COR-L47 (cell line): ENCODE results near the gene ATP13A1.

ENCODE experiments used
- DNase-seq: peaks from one replicate; lab custom pipeline; 2025; lab: John Stamatoyannopoulos, UW

The ATP13A1 gene

GRCh38 chr19:19643158-19644053, 20.1 kb downstream of the ATP13A1 start, which contains the start of gene GMIP:
TSS of gene GMIP (minus strand) at chr19:19643657. CDS start at chr19:19643529, 128 bp downstream.
- DNase-seq, result peak; percentile 29

DNA sequence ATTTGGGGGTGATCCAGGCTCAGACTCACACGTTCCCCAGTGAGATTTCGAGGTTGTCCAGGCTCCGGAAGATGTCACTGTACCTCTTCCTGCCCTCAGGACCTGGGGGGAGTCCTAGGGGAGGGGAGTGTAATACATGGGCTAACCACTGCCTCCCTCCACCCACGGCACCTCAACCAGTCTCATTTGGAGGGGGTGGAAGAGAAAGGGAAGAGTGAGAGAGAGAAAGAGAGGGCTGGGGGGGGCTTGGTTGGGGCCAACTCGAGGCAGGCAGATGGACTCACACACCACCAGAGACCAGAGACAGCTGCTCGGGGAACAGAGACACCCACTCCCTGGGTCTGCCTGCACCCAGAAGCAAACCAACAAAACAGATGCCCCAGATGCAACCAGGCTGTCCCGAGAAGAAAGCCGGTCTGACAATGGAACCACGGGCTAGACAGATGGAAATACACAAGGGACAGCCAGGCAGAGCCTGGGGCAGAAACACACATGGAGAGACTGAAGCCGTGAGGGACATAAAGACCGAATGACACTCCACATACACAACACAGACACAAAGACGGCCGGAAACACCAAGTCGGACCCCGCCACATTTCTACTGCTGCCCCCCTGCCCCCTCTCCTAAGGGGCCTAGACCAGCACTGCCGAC, 20.8 kb downstream of the ATP13A1 start:
- no peak for DNase-seq

- DNase-seq, result no peak
Observed at GRCh38 chr19:19637523-19638251, 25.8 kb downstream of the ATP13A1 start.

DNA sequence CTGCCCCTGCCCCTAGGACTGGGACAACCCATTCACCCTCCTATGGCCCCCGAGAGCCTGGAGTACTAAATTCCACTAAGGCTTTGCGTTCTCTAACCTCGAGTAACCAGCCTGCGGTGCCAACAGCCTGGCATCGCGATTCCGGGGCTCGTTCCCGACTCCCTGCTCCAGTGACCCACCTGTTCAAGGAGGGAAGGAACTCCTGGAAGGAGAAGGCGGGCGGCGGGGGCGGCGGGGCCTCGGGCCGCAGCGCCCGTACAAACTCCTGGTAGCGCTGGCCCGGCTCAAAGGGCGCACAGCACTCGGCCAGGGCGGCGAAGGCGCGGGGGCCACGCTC, 26.3 kb downstream of the ATP13A1 start:
- DNase-seq, result no peak

- DNase-seq, result no peak
Observed at GRCh38 chr19:19636573-19637185, 26.8 kb downstream of the ATP13A1 start.

DNA sequence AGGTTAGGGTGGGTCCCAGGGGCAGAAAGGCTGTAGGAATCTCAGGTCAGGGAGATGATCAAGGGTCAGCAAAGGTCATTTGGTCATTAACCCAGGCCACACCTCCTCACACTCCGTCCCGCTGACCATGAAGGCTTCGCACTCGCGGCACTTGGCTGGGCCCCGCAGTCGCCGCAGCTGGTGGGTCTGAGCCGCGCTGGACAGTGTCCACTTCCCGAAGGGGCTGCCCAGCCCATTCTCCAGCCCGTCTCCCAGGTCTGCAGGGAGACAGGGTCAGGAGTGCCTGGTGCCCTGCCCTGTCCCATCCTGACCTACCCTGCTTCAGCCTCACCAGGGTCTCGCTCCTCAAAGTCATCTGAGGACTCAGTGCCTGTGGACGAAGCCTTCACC, 28.2 kb downstream of the ATP13A1 start:
- DNase-seq, result no peak

DNA sequence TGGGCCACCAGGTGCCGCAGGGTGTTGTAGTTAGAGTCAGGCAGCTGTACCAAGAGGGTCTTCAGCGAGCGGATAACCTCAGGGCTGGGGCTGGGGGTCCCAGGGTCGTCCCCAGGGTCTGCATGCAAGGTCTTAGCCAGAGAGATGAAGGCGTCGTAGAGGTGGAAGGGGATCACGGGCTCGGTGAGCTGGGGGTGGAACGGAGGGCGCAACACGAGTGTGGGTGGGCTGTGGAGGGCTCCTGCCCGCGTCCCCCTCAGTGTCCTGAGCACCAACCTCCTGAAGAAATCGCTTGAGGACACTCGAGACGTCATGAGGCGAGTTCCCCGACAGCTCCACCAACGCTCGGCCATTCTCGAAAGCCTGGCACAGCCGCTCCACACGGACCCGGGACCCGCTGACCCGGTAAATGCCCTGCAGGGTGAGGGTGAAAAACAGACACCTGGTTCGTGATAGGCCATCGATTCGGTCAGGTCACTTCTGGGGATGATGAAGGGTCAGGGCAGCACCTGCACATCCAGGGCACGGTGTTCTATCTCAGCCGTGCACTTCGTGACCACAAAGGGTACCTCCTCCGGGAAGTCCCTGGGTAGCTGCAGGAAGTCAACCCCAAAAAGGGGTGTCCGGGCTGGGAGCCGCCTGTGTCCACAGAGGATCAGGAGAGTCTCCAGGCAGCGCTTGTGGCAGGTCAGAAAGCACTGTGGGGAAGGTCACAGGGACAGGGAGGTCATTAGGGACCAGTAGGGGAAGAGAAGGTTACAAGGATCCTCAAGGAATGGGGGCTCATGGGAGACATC, 28.8 kb downstream of the ATP13A1 start:
- DNase-seq, result no peak

GRCh38 chr19:19633711-19634515, 29.6 kb downstream of the ATP13A1 start:
- DNase-seq, result no peak

DNA sequence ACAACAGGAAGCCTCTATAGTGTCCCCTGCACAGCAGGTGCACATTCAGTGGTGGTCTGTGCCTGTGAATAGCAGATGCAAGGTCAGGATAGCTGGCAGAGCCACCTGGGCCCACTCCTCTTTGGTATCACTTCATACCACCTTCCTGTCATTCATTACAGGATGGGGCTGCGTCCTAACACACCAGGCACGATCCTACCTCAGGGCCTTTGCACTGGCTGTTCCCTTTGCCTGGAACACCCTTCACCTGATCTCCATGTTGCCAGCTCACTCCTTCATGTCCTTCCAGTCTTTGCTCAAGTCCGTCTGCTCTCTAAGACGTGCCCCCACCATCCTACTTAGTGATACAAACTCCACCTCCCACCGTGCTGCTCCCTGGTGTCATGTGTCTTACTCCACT, 30.8 kb downstream of the ATP13A1 start:
- no peak for DNase-seq

GRCh38 chr19:19631346-19631745, 32.1 kb downstream of the ATP13A1 start:
- no peak for DNase-seq

- DNase-seq, result no peak
Observed at GRCh38 chr19:19630426-19630825, 33.0 kb downstream of the ATP13A1 start.

GRCh38 chr19:19630062-19630414, 33.4 kb downstream of the ATP13A1 start:
- DNase-seq, result no peak

DNA sequence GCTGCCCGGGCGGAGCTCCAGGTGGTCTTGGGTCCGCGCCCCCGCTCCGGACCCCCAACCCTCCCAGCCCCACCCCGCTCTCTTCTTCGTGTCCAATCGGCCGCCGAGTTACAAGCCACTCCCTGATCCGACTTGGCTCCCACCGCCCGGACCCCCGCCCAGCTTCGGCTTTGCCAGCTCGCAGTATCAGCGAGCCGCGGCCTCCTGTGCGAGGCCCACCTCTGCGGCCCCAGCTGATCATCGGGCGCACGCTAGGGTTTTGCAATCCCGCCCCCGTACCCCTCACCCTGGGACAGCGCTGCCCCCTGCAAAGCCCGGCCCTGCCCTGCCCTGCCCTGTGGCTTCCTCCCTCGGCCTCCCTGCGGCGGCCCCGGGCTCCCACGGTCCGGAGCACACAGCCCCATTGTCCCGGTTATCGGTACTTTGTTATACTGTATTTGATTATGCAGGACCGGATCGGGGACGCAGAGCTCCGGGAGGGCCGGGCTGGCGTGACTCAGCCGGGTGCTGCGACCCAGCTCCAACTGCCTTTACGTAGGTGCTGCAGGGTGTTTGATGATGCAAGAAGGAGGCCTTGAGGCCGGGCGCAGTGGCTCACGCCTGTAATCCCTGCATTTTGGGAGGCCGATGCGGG, 34.9 kb downstream of the ATP13A1 start:
- DNase-seq, result no peak

- DNase-seq, result peak; percentile 37
Observed at GRCh38 chr19:19627621-19628500, 35.6 kb downstream of the ATP13A1 start, which contains the start of gene LPAR2. TSS of gene LPAR2 (minus strand) at chr19:19628220. CDS start at chr19:19627275, 945 bp downstream.

- DNase-seq, result no peak
Observed at GRCh38 chr19:19626516-19627472, 36.7 kb downstream of the ATP13A1 start.

DNA sequence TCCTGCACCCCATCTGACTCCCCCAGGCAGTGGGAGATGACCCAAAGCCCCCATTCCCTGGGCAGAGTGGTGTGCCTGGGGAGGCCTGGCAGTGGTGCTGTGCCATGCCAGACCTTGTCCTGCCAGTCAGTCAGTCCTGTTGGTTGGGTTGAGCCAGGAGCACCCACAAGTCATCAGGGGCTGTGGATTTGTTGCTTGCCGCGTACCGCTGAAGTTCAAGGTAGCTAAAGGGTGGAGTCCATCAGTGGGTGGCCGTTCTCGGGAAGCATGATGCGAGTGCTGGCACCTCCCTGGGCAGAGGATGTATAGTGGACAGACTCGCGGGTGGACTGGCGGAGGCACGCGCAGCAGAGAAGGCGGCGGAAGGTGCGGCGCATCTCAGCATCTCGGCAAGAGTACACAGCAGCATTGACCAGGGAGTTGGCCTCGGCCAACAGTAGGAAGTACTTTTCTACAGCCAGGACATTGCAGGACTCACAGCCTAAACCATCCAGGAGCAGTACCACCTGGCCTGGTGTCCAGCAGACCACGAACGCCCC, 39.4 kb downstream of the ATP13A1 start:
- DNase-seq, result no peak

- DNase-seq, result no peak
Observed at GRCh38 chr19:19623383-19623782, 40.1 kb downstream of the ATP13A1 start.

DNA sequence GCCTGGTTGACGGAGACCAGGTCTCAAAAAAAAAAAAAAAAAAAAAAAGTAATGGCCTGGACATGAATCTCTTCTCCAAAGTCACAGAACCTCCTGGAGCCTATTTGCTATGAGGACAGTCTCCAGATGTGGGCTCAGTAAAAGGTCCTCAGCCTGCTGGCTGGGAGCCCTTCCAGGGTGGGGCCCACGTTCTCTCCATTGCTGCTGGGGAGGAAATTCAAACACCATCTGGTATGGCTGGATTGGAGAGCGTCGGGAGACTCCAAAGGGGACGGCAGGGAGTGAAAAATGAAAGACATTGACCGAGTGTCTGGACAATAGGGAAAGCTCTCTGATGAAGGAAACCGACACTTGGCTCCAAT, 43.6 kb downstream of the ATP13A1 start:
- no peak for DNase-seq
